IMR-90 (cell line): ENCODE measurements around the gene PSAPL1. TPM values are rescaled to one million over a fixed set of nuclear protein-coding genes. Genes with fewer than 3 reads are reported as not detected.

Source experiments
- ATAC-seq: fragments of 200-7000 bp; cut with Tn5 transposase; 2 replicates; pipeline ENCODE4 v1.9.1; 2020; ENCODE audit warnings: low read depth, mild to moderate bottlenecking, moderate library complexity
- BruUV-seq: library from RNA; stranded (reverse); fragments of 400-500 nt; replicated peaks from 2 replicates; lab custom pipeline; 2021; lab: Mats Ljungman, UMichigan
- CTCF ChIA-PET: fragments of 300-600 bp; formaldehyde crosslinking; extraction: SDS; loops from one replicate; lab custom pipeline; 2021; ENCODE audit warnings: antibody characterized with exemption; lab: Yijun Ruan, JAX
- POLR2A ChIA-PET: fragments of 300-600 bp; sonication (Branson Sonifier 250); formaldehyde crosslinking; loops from one replicate; lab custom pipeline; 2022; ENCODE audit warnings: antibody characterized with exemption; ENCODE audit not compliant: unreplicated experiment; lab: Charles Lee
- DNase-seq: peaks from one replicate; pipeline ENCODE4 v3.0.0; 2013
- H2AFZ ChIP-seq: replicated peaks from 2 replicates; pipeline ENCODE3; 2013; ENCODE audit warnings: low read length, mild to moderate bottlenecking; ENCODE audit not compliant: poor library complexity
- H2AK5ac ChIP-seq: 2 replicates; pipeline ENCODE4 v1.6.1; 2013; ENCODE audit warnings: low read depth, low read length, inconsistent platforms
- H2AK9ac ChIP-seq: replicated peaks from 2 replicates; pipeline ENCODE3; 2013; ENCODE audit warnings: mild to moderate bottlenecking, low read depth, low read length, moderate library complexity; ENCODE audit not compliant: poor library complexity
- H2BK120ac ChIP-seq: 2 replicates; pipeline ENCODE4 v1.6.1; 2013; ENCODE audit warnings: low read depth, low read length, inconsistent platforms
- H2BK15ac ChIP-seq: 3 replicates; pipeline ENCODE4 v1.6.1; 2013; ENCODE audit warnings: low read depth, low read length, inconsistent platforms
- H2BK20ac ChIP-seq: 2 replicates; pipeline ENCODE4 v1.6.1; 2013; ENCODE audit warnings: low read depth, mild to moderate bottlenecking, inconsistent platforms, low read length, moderate library complexity
- H2BK5ac ChIP-seq: 2 replicates; pipeline ENCODE4 v1.6.1; 2013; ENCODE audit warnings: mild to moderate bottlenecking, low read depth, low read length, inconsistent platforms; ENCODE audit not compliant: poor library complexity, severe bottlenecking
- H3K14ac ChIP-seq: replicated peaks from 2 replicates; pipeline ENCODE4 v1.6.1; 2013; ENCODE audit warnings: low read depth, low read length, inconsistent platforms
- H3K18ac ChIP-seq: 2 replicates; pipeline ENCODE4 v1.6.1; 2013; ENCODE audit warnings: low read depth, low read length, control low read depth
- H3K23ac ChIP-seq: 2 replicates; pipeline ENCODE4 v1.6.1; 2013; ENCODE audit warnings: low read depth, low read length, inconsistent platforms
- H3K27ac ChIP-seq: 2 replicates; pipeline ENCODE4 v1.5.1; 2013; ENCODE audit warnings: mild to moderate bottlenecking, control low read depth, low read length; ENCODE audit not compliant: insufficient read depth
- H3K27me3 ChIP-seq: 2 replicates; pipeline ENCODE4 v1.6.1; 2013; ENCODE audit warnings: low read length; ENCODE audit not compliant: control insufficient read depth, insufficient read depth
- H3K36me3 ChIP-seq: 2 replicates; pipeline ENCODE4 v1.6.1; 2013; ENCODE audit warnings: low read length, mixed read lengths; ENCODE audit not compliant: control insufficient read depth, insufficient read depth
- H3K4ac ChIP-seq: 2 replicates; pipeline ENCODE4 v1.6.1; 2013; ENCODE audit warnings: low read depth, low read length, inconsistent platforms
- H3K4me1 ChIP-seq: 2 replicates; pipeline ENCODE4 v1.6.1; 2013; ENCODE audit warnings: low read length, mixed read lengths; ENCODE audit not compliant: control insufficient read depth, insufficient read depth
- H3K4me2 ChIP-seq: 2 replicates; pipeline ENCODE4 v1.6.1; 2013; ENCODE audit warnings: low read depth, mild to moderate bottlenecking, control low read depth, low read length, moderate library complexity
- H3K4me3 ChIP-seq: 2 replicates; pipeline ENCODE4 v1.5.1; 2013; ENCODE audit warnings: low read depth, mild to moderate bottlenecking, control low read depth, low read length, moderate library complexity; ENCODE audit not compliant: insufficient read depth
- H3K56ac ChIP-seq: 2 replicates; pipeline ENCODE4 v1.6.1; 2013; ENCODE audit warnings: low read length, inconsistent platforms; ENCODE audit not compliant: insufficient read depth; ENCODE audit errors: extremely low read depth
- H3K79me1 ChIP-seq, 2 experiments: 2 replicates each; pipeline ENCODE4 v1.6.1; 2013; ENCODE audit warnings: low read length in 2 of 2, inconsistent platforms in 1 of 2, low read depth in 1 of 2
- H3K9ac ChIP-seq: 2 replicates; pipeline ENCODE4 v1.6.1; 2013; ENCODE audit warnings: low read depth, low read length, control low read depth
- H3K9me1 ChIP-seq: 2 replicates; pipeline ENCODE4 v1.6.1; 2013; ENCODE audit warnings: low read length, inconsistent platforms; ENCODE audit not compliant: insufficient read depth
- H3K9me3 ChIP-seq: 2 replicates; pipeline ENCODE4 v1.6.1; 2013; ENCODE audit warnings: low read length; ENCODE audit not compliant: control insufficient read depth, insufficient read depth
- H4K20me1 ChIP-seq: 2 replicates; pipeline ENCODE4 v1.6.1; 2013; ENCODE audit warnings: low read length, inconsistent platforms; ENCODE audit not compliant: insufficient read depth
- H4K5ac ChIP-seq: 2 replicates; pipeline ENCODE4 v1.6.1; 2013; ENCODE audit warnings: mild to moderate bottlenecking, low read depth, low read length, control low read depth
- H4K8ac ChIP-seq, 2 experiments: 2 replicates each; pipeline ENCODE4 v1.6.1; 2013; ENCODE audit warnings: low read depth in 2 of 2, low read length in 2 of 2, control low read depth in 1 of 2, inconsistent platforms in 1 of 2
- H4K91ac ChIP-seq: 2 replicates; pipeline ENCODE4 v1.6.1; 2013; ENCODE audit warnings: low read depth, low read length, inconsistent platforms; ENCODE audit not compliant: insufficient read depth
- BHLHE40 ChIP-seq: fragments of 150-350 bp; IDR thresholded peaks from 2 replicates; pipeline ENCODE4 v1.6.1; 2016; ENCODE audit warnings: mild to moderate bottlenecking, low read depth, low read length
- CEBPB ChIP-seq: IDR thresholded peaks from 2 replicates; pipeline ENCODE4 v1.6.1; 2012; ENCODE audit warnings: low read depth, low read length, improper control_type of control experiment
- CHD1 ChIP-seq: IDR thresholded peaks from 2 replicates; pipeline ENCODE4 v1.6.1; 2012; ENCODE audit warnings: low read depth, low read length, improper control_type of control experiment
- FOS ChIP-seq: fragments of 150-350 bp; IDR thresholded peaks from 2 replicates; pipeline ENCODE4 v1.6.1; 2016; ENCODE audit warnings: low read depth, low read length
- MAFK ChIP-seq: IDR thresholded peaks from 2 replicates; pipeline ENCODE4 v1.6.1; 2012; ENCODE audit warnings: low read depth, low read length, improper control_type of control experiment
- MAZ ChIP-seq: IDR thresholded peaks from 2 replicates; pipeline ENCODE4 v1.6.1; 2012; ENCODE audit warnings: low read depth, mild to moderate bottlenecking, low read length, improper control_type of control experiment, moderate library complexity, borderline replicate concordance
- MXI1 ChIP-seq: IDR thresholded peaks from 2 replicates; pipeline ENCODE4 v1.6.1; 2012; ENCODE audit warnings: low read depth, mild to moderate bottlenecking, low read length, moderate library complexity, borderline replicate concordance
- NFE2L2 ChIP-seq: fragments of 150-350 bp; IDR thresholded peaks from 2 replicates; pipeline ENCODE4 v1.6.1; 2016; ENCODE audit warnings: low read depth, mild to moderate bottlenecking, low read length
- POLR2A ChIP-seq: IDR thresholded peaks from 2 replicates; pipeline ENCODE4 v1.6.1; 2012; ENCODE audit warnings: mild to moderate bottlenecking, low read depth, low read length
- RAD21 ChIP-seq: IDR thresholded peaks from 2 replicates; pipeline ENCODE4 v1.6.1; 2012; ENCODE audit warnings: low read length, improper control_type of control experiment
- RCOR1 ChIP-seq: IDR thresholded peaks from 2 replicates; pipeline ENCODE4 v1.6.1; 2012; ENCODE audit warnings: mild to moderate bottlenecking, low read length, improper control_type of control experiment; ENCODE audit not compliant: insufficient replicate concordance
- RFX5 ChIP-seq: IDR thresholded peaks from 2 replicates; pipeline ENCODE4 v1.8.0; 2012; ENCODE audit warnings: low read depth, mild to moderate bottlenecking, low read length, moderate library complexity
- SMC3 ChIP-seq: fragments of 150-350 bp; IDR thresholded peaks from 2 replicates; pipeline ENCODE4 v1.6.1; 2016; ENCODE audit warnings: low read depth, mild to moderate bottlenecking, antibody characterized with exemption, low read length, moderate library complexity
- WGBS, 2 experiments: methylation state at CpG; one replicate each; pipeline versions ENCODE4 v1.1.5 to v1.1.7; 2013; ENCODE audit warnings: missing lambda C conversion rate in 2 of 2; ENCODE audit not compliant: insufficient read length in 1 of 2; ENCODE audit errors: extremely low coverage in 2 of 2; 5-methylcytosine and 5-hydroxymethylcytosine counted together
- dilution Hi-C: fragments of 300-500 bp; cut with HindIII; formaldehyde crosslinking; loops from one replicate; pipeline ENCODE4 v1.14.3; 2018; ENCODE audit warnings: low sequenced_read_pairs; ENCODE audit not compliant: unreplicated experiment
- in situ Hi-C: fragments of 300-500 bp; cut with MboI; formaldehyde crosslinking; loops from 3 replicates; pipeline ENCODE4 v1.14.3; 2019; ENCODE audit warnings: low sequenced_read_pairs, inconsistent platforms, mixed read lengths
- intact Hi-C: fragments of 100-400 bp; cut with micrococcal nuclease; formaldehyde crosslinking; loops from 2 replicates; pipeline ENCODE4 v1.10.0; 2022
- polyA plus RNA-seq, 3 experiments: library from polyadenylated mRNA; depleted of rRNA; stranded (reverse); fragments of >200 nt; gene quantifications; 2 replicates each; pipeline ENCODE4 v1.2.3, GENCODE V29; 2012; ENCODE audit warnings: low replicate concordance in 1 of 3
- total RNA-seq: library from RNA; depleted of rRNA; stranded (reverse); fragments of >200 nt; gene quantifications from 2 replicates; pipeline ENCODE4 v1.2.3, GENCODE V29; 2012
- TF ChIP-seq, protein P1 (sequence below): fragments of 150-350 bp; IDR thresholded peaks from 2 replicates; pipeline ENCODE4 v1.6.1; 2017; ENCODE audit warnings: mild to moderate bottlenecking, antibody characterized with exemption, low read length, low read depth
- TF ChIP-seq, protein P2 (sequence below): conservative IDR thresholded peaks from 2 replicates; pipeline ENCODE4 v1.5.1; 2012; ENCODE audit warnings: mild to moderate bottlenecking, low read depth, low read length, improper control_type of control experiment

PSAPL1 gene
- total and polyA plus RNA-seq, 2 of the 4 experiments (the other 2 are of a cell fraction): not detected

DNA sequence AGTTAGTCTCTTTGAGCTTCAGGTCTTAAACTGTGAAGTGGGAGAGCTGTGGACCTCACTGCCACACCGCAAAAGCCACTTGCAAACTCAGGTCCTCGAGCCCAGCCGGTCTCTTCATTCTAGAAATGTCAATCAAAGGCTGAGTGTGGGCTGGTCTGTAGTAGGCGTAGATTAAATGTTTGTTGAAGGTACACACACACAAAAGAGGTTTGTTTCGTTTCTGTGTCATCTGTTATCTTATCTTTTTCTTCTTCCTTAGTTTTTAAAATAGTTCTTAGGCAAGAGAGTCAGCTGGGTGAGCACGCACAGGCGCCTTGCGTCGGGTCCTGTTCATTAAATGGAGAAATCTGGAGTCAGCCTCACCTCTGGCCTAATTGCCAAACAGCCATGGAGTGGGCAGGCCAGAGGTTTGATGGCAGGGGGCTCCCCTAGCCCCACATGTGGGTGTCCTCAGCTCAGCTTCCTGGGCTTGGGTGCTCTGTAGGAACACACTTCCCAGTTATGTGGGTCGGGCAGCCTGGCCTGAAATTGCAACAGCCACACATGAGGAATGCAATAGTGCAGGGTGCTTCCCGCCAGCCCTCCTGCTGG lies 836 bp upstream of the PSAPL1 start:
- no peak overlapping the region for H2BK20ac ChIP-seq
- H3K4ac ChIP-seq: no peak overlapping the region
- H3K9ac ChIP-seq: no peak overlapping the region
- no peak overlapping the region for H2BK5ac ChIP-seq
- no peak overlapping the region for H2BK15ac ChIP-seq
- H3K27ac ChIP-seq: no peak overlapping the region
- no peaks in the 10 kb centered on the region for H4K20me1 ChIP-seq
- no peaks in the 10 kb centered on the region for H3K79me1 ChIP-seq
- BruUV-seq: no TSS peak
- WGBS, 2 experiments: 72% methylated on average over 2 of the region's 11 CpGs; no CpG with 5 or more reads in 1 of the 2 experiments
- DNase-seq (no peak), ATAC-seq (no peak)
- H2AK9ac ChIP-seq: no peak overlapping the region
- H4K91ac ChIP-seq: no peak overlapping the region
- H2AFZ ChIP-seq: no peak overlapping the region
- H3K18ac ChIP-seq: no peak overlapping the region
- CTCF ChIA-PET: no interaction called here
- H3K27me3 ChIP-seq: peaks cover 3% of the 10 kb centered on the region
- H3K9me1 ChIP-seq: no peaks in the 10 kb centered on the region
- H2AK5ac ChIP-seq: no peak overlapping the region
- no peak overlapping the region for H3K4me2 ChIP-seq
- H3K4me3 ChIP-seq: no peak overlapping the region
- in situ Hi-C loops: no loop called here
- H4K5ac ChIP-seq: no peak overlapping the region
- no peaks in the 10 kb centered on the region for H3K36me3 ChIP-seq
- POLR2A ChIA-PET: no interaction called here
- H3K14ac ChIP-seq: no peak overlapping the region
- no peak overlapping the region for H4K8ac ChIP-seq
- no peaks in the 10 kb centered on the region for H3K4me1 ChIP-seq
- no peak overlapping the region for H3K56ac ChIP-seq
- no peak overlapping the region for H2BK120ac ChIP-seq
- intact Hi-C loops: no loop called here
- dilution Hi-C loops: no loop called here
- H3K23ac ChIP-seq: no peak overlapping the region
- TF ChIP-seq MXI1 (no peak), CHD1 (no peak), MAFK (no peak), RCOR1 (no peak), SMC3 (no peak), MAZ (no peak), RAD21 (no peak), BHLHE40 (no peak), FOS (no peak), CEBPB (no peak), POLR2A (no peak), NFE2L2 (no peak), RFX5 (no peak)
- TF ChIP-seq, protein P1, sequence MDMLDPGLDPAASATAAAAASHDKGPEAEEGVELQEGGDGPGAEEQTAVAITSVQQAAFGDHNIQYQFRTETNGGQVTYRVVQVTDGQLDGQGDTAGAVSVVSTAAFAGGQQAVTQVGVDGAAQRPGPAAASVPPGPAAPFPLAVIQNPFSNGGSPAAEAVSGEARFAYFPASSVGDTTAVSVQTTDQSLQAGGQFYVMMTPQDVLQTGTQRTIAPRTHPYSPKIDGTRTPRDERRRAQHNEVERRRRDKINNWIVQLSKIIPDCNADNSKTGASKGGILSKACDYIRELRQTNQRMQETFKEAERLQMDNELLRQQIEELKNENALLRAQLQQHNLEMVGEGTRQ: no peak
- TF ChIP-seq, protein P2, sequence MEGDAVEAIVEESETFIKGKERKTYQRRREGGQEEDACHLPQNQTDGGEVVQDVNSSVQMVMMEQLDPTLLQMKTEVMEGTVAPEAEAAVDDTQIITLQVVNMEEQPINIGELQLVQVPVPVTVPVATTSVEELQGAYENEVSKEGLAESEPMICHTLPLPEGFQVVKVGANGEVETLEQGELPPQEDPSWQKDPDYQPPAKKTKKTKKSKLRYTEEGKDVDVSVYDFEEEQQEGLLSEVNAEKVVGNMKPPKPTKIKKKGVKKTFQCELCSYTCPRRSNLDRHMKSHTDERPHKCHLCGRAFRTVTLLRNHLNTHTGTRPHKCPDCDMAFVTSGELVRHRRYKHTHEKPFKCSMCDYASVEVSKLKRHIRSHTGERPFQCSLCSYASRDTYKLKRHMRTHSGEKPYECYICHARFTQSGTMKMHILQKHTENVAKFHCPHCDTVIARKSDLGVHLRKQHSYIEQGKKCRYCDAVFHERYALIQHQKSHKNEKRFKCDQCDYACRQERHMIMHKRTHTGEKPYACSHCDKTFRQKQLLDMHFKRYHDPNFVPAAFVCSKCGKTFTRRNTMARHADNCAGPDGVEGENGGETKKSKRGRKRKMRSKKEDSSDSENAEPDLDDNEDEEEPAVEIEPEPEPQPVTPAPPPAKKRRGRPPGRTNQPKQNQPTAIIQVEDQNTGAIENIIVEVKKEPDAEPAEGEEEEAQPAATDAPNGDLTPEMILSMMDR: no peak
- no peaks in the 10 kb centered on the region for H3K9me3 ChIP-seq
